ENCODE measurements around the gene PPFIBP1.

- TF ChIP-seq CTCF (IDR thresholded peaks at IDR 0.05 in 8 of 11, conservative IDR thresholded peaks at IDR 0.05 in 3 of 11) (no peak), POLR2A (IDR thresholded peaks at IDR 0.05) (no peak), POLR2AphosphoS5 (IDR thresholded peaks at IDR 0.05) (no peak)
Observed at GRCh38 chr12:27549236-27549800, 25.3 kb downstream of the PPFIBP1 start.
